T-helper 22 cell (primary cell): ENCODE measurements around the gene LRRC15.

Source experiments
- DNase-seq: peaks from one replicate; pipeline ENCODE4 v3.0.0-alpha.2; 2020; ENCODE audit warnings: low read depth

LRRC15 gene

DNA sequence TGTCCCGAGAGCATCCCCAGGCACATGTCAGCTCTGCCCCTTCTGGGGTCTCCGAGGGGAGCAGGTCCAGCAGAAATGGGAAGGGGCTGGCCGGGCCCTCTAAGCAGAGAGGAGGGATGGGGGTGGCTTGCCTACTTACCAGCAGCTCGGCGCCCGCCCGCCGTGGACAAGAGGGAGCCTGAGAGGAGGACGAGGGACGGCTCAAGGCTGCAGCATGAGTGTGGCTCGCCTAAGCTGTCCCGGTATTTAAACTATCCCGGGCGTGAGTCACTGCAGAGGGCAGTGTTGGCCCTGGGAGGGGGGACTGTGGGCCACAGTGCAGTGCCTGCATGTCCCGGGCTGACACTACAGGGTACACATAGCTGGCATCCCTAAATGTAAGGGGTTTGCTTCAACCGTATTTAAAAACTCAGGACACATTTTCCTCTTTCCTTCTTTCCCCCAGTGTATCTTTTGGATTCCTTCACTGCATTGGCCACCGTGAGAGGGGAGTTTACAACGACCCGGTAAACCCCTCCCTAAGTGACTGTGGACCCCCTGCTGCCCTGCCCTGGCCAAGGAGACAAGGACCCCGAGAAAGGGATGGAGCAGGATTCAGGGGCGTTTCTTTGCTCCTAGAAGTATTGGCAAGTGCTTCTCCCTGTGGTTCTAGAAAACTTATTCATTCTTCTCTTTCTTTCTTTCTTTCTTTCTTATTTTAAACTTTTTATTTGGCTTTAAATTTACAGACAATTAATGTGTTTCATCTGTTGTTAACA, at the start of gene LRRC15:
TSS of gene LRRC15 (minus strand) at position 222 of the 758 bp plus-strand sequence. CDS start 8,700 bp downstream, outside the sequence.
- no peak for DNase-seq

- DNase-seq = no peak
Measured at GRCh38 chr3:194418671-194419070, 49.1 kb upstream of the LRRC15 start.

- no peak for DNase-seq
Measured at GRCh38 chr3:194407423-194407822, 37.9 kb upstream of the LRRC15 start.

GRCh38 chr3:194405766-194406165, 36.2 kb upstream of the LRRC15 start:
- DNase-seq = no peak

DNA sequence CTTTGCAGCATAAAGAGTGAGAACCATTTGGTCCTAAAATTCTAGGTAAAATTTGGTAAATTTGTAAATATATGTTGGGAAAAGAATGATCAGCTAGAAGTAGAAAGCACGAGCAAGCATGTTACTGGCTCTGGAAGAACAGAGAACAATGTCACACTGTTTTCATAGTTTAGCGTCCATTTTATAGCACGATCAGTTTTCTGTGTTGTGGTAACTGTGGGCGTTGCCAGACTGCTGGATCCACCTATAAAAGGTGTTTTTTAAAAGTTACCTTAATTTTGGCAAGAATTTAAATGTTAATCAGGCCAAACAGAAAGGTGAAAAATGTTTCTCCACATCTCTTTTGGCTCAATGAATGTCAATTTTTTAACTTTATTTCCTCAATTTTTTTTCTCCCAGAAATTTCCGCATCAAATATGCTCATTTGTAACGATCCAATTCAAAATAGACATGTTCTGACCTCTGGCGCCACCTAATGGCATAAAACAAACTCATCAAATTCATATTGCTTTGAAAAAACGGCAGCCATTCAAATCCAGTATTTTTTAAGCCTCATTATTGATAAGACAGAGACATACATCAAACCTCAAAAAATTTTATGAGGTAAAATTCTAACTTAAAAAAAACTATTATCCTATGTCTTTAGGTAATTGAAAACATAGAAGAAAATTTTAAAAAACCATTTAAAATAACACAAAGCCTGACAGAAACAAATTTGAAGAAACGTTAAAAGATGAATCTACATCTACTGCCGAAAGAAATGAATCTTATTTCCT, 35.0 kb upstream of the LRRC15 start:
- DNase-seq = no peak

- DNase-seq = no peak
Measured at GRCh38 chr3:194401868-194402329, 32.4 kb upstream of the LRRC15 start.

GRCh38 chr3:194401346-194401745, 31.8 kb upstream of the LRRC15 start:
- DNase-seq = no peak

DNA sequence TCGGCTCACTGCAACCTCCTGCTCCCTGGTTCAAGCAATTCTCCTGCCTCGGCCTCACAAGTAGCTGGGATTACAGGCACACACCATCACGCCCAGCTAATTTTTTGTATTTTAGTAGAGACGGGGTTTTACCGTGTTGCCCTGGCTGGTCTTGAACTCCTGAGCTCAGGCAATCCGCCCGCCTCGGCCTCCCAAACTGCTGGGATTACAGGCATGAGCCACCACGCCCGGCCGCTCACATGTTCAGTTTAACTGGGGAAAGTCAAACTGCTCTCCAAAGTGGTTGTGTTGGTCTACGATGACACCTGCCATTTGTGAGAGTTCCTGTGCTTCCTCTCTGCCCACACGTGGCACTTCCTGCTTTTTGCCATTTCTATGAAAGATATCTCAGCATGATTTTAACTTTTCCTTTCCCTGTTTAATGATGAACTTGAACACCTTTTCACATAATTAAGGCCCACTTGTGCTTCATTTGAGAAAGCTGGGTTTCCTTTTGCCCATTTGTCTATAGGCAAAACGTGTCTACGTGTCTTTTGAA, 30.4 kb upstream of the LRRC15 start:
- DNase-seq = no peak

DNA sequence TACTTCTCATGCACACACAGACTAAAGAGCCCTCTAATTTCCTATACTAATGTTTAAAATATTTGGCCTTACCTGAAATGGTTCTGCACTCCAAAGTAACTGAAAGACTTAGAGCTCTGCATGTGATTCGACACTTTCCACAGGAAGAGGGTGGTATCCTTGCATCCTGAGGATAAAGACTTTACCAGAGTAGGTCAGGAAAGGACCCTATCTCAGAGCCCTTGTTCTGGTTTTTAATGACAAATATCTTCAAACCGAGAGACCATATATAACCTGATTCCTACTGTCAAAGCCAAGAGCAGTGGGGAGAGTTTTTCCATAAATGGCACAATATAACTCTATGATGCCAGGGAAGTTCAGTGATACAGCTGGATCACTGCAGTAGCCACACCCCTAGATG, 29.6 kb upstream of the LRRC15 start, which contains the start of gene GP5:
TSS of gene GP5 (minus strand) at position 101 of the 400 bp plus-strand sequence. CDS start 984 bp downstream, outside the sequence.
- DNase-seq = no peak

GRCh38 chr3:194397757-194398312, 28.3 kb upstream of the LRRC15 start:
- no peak for DNase-seq

- no peak for DNase-seq
Measured at GRCh38 chr3:194396859-194397756, 27.6 kb upstream of the LRRC15 start.

DNA sequence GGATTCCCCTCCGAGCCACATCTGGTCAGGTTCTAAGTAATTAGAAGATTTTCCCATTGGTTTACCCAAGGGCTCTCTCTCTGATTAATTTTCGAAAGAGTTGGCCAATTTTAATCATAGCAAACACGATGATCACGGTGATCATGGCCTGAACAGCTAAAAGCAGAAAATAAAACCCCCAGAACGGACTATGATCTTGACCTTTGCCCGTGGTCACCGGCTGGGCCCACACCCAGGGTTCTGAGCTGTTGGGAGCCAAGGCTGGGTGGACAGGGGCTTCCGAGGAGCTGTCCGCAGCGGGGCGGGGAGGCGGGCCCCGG, 27.0 kb upstream of the LRRC15 start:
- no peak for DNase-seq

DNA sequence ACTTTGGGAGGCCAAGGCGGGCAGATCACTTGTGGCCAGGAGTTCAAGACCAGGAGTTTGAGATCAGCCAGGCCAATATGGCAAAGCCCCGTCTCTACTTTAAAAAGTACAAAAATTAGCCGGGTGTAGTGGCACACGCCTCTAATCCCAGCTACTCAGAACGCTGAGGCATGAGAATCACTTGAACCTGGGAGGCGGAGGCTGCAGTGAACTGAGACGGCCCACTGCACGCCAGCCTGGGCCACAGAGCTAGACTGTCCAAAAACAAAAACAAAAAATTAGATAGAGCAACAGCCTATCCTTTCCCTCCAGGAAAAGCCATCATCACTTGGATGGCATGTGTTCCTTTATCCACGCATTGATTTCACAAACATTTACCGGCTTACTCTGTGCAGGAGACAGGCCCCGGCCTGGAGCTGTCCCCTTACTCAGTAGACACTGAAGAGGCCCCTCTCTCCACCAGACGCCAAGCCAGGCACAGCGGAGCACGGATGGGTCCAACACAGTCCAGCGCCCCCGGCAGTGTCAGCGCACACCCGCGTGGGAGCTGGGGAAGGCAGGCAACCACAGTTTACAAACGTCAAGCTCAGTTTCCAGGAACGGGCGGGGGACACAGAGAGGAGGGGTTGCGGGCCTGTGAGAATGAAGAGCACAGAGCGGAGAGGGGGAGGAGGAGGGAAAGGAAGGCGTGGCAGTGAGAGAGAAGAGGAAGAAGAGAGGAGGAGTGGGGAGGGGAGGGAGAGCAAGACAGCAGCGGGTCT, 26.4 kb upstream of the LRRC15 start:
- no peak for DNase-seq

GRCh38 chr3:194395212-194395611, 25.7 kb upstream of the LRRC15 start:
- no peak for DNase-seq

DNA sequence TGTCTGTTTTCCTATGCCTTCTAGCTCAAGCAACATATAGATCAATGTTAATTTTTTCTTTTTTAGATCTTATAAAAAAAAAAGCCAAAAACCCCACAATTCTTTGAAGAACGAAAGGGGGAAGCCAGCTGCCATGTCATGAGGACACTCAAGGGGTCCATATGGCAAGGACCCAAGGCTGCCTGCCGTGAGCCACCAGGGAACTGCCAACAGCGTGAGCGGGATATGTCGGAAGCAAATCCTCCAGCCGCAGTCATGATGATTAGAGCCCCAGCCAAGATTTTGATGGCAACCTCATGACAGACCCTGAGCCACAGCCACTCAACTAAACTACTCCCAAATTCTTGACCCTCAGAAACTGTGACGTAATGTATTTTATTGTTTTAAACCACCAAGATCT, 23.0 kb upstream of the LRRC15 start:
- DNase-seq = no peak

GRCh38 chr3:194390835-194391234, 21.3 kb upstream of the LRRC15 start:
- no peak for DNase-seq

DNA sequence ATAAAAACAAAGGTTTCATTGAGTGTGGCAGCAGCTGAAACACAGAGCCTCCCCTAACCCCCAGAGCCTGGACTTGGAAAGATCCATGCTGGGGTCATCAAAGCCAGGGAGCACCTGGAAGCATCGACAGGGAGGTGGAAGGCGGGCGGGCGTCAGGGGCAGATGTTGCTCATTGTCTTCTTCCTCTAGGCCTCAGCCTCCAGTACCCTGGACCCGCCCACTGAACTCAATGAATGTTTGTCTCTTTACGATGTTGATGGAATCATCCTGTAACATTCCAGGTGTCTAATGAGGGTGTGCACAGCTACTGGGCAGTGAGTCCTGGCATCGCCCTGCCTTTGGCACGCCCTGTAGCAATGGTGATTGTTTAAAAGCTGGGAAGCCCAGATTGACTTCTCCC, 19.7 kb upstream of the LRRC15 start:
- no peak for DNase-seq

GRCh38 chr3:194387926-194388418, 18.4 kb upstream of the LRRC15 start:
- no peak for DNase-seq

- DNase-seq = no peak
Measured at GRCh38 chr3:194387276-194387675, 17.7 kb upstream of the LRRC15 start.

- DNase-seq = no peak
Measured at GRCh38 chr3:194386648-194387047, 17.1 kb upstream of the LRRC15 start.

DNA sequence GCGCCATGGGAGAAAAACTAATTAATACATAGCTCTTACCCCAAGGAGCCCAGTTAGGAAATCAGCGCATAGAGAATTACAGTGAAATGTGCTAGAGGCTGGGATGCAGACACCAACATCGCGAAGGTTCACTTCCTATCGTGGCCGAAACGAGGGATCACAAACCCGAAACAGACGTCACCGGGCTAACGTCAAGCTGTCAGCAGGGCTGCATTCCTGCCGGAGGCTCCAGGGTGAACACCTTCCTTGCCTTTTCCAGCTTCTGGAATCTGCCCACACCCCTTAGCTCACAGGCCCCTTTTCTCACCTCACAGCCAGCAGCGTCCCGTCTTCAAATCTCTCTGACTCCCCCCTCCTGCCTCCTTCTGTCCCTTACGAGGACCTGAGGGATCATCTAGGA, 16.5 kb upstream of the LRRC15 start:
- no peak for DNase-seq
